GM21723 (cell line): Measurements from ENCODE around the gene GMDS.
"Not testable (repeated sequence)": the region's sequence is repeated elsewhere in the genome, so short reads cannot be mapped to it uniquely, and the experiment has no call there.

Source experiments
- ATAC-seq: cut with Tn5 transposase; IDR thresholded peaks from one replicate; pipeline ENCODE4 v1.9.1; 2021; ENCODE audit warnings: mild to moderate bottlenecking, moderate library complexity; ENCODE audit not compliant: unreplicated experiment

The GMDS gene

DNA sequence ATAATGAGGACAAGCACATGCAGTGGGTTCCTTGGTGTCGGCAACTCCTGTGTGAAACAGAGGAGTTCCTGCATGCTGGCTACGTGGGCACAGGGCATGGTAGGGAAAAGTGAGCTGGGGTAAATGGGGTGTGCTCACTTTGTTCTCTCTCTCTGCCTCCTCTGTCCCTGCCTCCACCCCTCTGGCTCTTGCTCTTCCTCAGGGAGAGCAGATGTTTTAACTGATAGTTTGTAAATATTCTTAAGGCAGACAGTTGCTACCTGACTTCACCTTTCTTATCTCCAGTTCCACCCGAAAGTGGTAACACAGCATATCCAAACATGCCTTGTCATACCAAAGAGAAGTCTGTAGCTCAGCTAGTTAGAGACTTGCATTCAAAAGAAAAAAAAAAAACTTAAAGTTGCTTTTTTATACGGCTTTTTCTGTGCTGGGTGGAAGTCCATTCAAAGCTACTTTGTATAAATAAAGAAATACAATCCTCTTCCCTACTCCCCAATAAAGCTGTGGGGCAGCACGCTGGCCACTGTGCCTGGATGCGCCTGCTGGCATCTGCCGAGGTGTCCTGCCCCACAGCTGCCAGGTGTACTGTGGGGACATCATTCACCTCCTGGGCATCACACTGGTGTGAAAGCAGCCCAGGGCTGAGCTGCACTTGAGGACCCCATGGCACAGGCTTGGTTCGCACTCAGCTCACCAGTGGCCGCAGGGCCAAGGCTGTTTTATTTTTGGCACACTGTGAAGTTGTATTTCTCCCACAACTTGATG is 542.1 kb downstream of the GMDS start:
- ATAC-seq: no peak

DNA sequence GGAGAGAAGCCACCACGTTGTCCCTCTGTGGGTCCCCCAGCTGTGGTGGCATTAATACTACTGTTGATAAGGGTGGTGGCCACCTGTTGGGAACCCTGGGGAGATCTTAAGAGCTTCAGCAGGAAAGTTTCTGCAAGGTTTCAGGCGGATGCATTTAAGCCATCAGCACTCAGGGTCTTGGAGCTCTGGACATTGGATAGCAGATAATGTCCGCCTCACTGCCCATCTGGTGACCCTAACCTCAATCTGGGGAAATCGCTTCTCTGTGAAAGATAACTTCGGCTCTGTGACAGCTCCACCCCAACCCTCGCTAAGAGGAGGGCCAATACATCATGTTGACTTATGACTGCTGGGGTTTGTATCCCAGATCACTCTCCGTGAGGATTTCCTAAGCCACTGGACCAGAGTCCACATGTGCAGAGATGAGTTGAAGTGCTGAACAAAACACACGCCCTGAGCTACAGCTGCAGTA is 542.8 kb downstream of the GMDS start:
- ATAC-seq: no peak

- no peak for ATAC-seq
Observed at GRCh38 chr6:1701668-1702353, 543.6 kb downstream of the GMDS start.

- no peak for ATAC-seq
Observed at GRCh38 chr6:1700278-1700967, 545.0 kb downstream of the GMDS start.

DNA sequence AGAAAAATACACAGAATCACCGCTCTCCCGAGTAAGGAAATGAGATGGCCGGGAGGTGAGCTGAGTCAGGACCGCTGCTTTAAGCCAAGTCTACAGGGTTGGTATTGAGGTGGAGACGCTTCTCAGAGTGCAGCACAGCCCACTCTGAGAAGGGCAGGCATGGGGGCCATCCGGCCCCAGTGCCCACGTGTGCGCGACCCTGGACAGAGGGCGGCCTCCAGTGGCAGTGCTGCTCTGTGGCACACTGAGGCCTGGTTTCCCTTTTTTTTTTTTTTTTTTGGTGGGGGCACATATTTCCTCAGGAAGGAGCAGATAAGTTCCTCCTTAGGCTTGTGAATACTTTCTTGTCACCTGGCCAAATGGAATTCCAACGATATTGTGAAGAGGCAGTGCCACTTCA is 546.9 kb downstream of the GMDS start:
- ATAC-seq: no peak

DNA sequence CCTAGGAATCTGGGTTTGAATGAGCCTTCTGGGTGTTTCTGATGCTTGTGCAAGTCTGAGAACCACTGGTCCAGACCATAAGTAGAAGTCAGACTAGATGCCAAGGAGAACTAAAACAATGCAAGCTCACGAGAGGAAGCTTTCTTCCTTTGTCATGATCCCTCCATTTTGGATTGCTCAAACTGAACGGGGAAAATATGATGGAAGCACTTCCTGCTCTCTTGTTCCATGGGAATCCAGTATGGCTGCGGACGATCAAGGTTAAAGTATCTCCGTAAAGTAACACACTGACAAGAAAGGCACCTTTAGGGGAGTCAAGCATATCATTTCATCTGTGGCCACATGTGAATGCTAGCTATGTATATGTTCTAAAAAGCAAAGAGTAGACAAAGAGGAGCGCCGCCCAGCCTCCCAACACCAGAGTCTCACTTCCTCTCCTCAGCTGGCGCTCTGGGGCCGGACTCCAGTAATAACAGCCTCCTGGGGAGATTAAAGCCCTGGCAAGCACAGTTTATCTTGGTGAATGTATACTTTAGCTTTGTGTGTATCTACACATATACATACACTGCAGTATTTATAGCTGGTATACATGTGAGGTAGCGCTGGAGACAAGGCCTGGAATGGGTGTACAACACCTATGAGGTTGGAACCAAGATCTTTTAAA is 547.6 kb downstream of the GMDS start:
- no peak for ATAC-seq

DNA sequence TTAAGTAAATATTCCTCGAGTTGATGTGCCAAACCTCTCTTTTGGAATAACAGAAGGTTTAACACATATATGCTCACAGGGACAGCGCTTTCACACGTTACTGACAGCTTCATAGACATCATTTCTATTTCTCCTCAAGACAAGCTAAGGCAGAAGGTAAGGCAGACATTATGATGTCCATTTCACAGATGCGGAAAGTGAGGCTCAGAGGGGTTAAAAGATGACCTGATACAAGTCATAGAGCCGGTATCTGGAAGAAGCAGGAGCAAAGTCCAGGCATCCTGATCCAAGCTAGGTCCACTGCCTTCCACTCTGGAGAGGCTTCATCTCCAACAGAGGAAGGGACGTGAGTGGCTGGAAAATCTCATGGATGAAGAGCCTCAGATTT is 548.9 kb downstream of the GMDS start:
- ATAC-seq: no peak

DNA sequence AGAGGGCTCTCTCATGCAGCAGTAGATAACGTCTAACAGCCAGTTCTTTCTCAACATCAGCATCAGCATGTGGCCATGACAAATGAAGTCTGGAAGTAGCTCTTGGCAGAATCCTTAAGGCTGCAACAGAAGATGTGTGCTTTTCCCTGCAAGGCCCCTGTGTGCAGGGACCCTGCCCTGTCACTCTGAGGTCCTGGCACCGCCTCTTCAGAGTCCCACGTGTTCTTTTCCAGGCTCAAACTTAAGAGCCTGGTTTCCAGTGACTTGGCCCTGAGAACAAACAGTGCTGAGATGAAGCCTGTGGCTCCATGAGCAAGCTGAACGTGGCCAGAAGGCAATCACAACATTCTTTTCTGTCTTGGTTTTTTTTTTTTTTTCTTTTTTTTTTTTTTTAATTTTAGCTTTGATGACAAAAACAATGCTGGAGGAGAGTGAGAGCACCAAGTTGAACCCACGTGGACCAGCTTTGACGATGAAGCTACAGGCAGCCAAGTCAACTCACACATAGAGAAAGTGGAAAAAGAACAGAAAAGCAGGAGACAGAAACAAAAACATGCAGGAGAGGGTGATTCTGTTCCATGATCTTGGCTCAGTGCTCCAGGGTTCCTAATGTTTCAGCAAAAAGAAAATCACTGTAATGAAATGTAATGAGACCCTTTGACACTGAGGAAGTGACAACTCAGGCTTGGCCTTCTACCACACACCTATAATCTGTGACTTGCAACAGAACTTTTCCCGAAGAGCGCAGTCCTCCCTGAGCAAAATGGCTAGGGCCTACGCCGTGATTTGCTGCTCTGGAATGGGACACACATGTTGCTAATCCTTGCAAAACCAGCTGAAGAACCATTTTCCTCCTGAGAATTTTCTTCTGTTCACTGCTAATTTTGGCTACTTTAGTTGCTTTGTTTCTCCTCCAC is 549.6 kb downstream of the GMDS start:
- ATAC-seq: no peak

GRCh38 chr6:1691828-1692227 is 553.6 kb downstream of the GMDS start:
- ATAC-seq: not testable (repeated sequence)

DNA sequence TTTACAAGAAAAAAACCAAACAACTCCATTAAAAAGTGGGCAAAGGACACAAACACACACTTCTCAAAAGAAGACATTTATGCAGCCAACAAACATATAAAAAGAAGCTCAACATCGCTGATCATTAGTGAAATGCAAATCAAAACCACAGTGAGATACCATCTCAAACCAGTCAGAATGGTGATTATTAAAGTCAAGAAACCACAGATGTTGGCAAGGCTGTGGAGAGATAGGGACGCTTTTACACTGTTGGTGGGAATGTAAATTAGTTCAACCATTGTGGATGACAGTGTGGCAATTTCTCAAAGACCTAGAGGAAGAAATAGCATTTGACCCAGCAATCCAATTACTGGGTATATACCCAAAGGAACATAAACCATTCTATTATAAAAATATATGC is 554.7 kb downstream of the GMDS start:
- ATAC-seq: not testable (repeated sequence)

DNA sequence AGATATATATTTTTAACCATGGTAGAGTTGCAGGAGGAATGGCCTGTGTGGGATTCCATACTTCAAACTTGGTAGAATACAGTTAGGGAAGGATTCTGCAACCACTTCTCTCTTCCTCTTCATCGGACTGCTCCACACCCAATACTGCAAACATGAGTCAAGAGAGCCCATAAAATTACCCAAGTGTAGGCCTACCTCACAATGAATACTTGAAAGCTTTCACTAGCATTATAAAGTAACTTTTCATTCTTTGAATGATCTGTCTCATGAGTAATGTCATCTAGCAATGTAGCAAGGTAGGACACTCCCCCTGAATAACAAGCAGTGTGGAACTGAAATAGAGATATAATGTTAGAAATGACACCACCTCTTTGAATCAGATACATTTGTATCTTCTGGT is 556.3 kb downstream of the GMDS start:
- no peak for ATAC-seq

- no peak for ATAC-seq
Observed at GRCh38 chr6:1688396-1688795, 557.0 kb downstream of the GMDS start.

- no peak for ATAC-seq
Observed at GRCh38 chr6:1687402-1687801, 558.0 kb downstream of the GMDS start.

DNA sequence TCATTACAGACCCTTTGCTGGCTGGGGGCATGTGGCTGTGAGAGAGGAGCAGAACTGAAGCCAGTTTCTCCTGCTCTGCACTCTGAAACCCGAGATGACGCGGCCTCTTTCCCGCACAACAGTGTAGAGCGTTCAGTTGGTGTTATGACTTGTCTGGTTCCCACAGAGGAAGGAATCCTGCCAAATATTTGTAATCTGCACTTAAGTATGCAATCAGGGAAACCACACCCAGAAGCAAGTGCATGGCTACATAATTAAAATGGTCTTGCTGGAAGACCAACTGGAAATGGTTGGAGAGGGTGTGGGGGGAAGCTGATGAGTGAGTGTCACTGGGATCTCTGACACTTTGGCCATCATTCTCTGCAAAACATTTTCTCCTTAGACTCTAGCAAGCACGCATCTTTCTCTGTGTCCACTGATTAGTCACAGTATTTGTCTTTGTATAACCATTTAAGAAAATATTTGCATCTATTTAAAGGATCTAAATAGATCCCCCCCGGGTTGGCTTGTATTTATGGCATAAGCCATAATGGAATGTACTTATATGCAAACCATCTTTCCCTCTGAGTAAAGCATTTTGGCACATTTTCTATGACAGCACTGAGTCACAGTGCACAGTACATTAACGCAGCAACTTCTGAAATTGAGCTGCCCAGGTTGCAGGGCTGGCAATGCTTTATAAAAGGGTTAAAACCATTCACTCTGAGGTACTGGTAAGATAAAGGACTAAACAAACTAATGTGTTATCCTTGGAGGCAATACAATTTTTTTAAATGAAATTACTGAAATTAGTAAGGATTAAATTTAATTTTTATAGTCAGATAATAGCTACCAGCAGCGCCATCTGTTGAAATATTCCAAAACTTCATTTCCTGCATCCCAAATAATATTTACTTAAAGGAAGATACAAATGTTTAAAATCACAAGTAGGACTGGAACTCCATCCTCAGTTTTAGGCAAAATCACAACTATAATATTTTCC is 559.0 kb downstream of the GMDS start:
- no peak for ATAC-seq

DNA sequence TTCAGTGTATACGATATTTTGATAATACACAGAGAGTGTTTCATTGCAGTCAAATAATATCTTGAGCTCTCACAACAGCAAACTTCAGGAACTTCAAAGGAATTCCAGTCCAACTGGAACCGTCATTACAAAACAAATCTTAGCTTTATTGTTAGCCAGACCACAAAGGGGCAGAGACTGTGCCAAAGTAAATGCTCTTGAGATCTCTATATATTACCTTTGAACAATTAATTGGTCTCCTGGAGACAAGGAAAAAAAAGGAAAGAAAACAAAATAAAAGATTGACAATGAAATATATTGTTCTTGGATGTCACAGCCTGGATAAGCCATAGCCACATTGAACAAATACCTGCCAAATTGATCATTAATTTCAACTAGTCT is 565.7 kb downstream of the GMDS start:
- no peak for ATAC-seq

- ATAC-seq: no peak
Observed at GRCh38 chr6:1679031-1679687, 566.2 kb downstream of the GMDS start.

DNA sequence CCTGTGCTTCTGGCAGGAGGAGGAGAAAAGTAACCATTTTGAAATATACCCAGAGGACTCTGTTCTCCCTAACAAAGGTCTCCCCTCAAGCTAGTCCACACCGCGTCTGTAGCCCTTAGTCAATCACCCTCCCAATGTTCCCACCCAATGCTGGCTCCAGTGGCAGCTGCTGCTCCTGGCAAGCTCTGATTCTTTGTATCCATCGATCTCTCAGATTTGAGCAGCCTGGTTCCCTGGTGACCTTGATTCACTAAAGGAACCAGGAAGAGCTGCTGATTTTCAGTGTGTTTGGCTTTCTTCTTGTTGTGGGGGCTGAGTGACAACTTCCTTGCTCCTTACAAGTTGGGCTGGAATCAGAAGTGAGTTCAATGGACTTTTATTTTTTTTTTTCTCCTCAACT is 567.2 kb downstream of the GMDS start:
- ATAC-seq: no peak

DNA sequence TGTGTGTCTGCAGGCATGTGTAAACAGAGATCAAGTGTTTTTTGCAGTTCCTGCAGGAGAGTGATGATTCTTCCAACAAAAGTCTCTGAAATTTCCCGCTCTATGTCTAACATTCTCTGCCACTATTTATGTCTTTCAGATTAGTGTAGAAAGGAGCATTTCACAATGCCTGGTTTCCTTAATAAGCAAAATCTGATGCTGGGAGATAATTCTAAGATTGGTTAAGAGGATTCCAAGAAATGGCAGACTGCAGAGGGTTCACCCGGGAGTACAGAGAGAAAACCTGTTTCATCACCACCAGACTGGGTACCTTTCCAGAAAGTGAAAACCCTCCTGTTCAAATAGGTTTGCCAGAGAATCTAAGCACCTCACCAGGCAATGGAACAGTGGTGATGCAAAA is 573.0 kb downstream of the GMDS start:
- ATAC-seq: no peak
